K562 (cell line): ENCODE measurements around the gene PARD3B.

Source experiments
- AFF4 ChIP-seq: sonication (generic); formaldehyde crosslinking; IDR thresholded peaks from 2 replicates; pipeline ENCODE4 v1.8.0; 2023; ENCODE audit warnings: mild to moderate bottlenecking, missing genetic modification reagents
- CTCF ChIP-seq, 3 experiments: IDR thresholded peaks in 2 of 3; conservative IDR thresholded peaks in 1 of 3; 2 replicates each; pipeline ENCODE4 v1.5.1; 2011 to 2012; ENCODE audit warnings: low read length in 3 of 3, mild to moderate bottlenecking in 3 of 3, control low read depth in 2 of 3, improper control_type of control experiment in 1 of 3, inconsistent platforms in 1 of 3, low read depth in 1 of 3, mixed read lengths in 1 of 3, moderate library complexity in 1 of 3; ENCODE audit not compliant: insufficient read depth in 2 of 3
- DEAF1 ChIP-seq: fragments of 450-650 bp; formaldehyde crosslinking; IDR thresholded peaks from 2 replicates; pipeline ENCODE4 v1.4.0; 2020; ENCODE audit warnings: mild to moderate bottlenecking, moderate library complexity
- ETV1 ChIP-seq: fragments of 450-650 bp; conservative IDR thresholded peaks from 2 replicates; pipeline ENCODE4 v1.6.1; 2016; ENCODE audit warnings: missing genetic modification characterization, control low read depth, low read depth, missing compliant biosample characterization
- GMEB1 ChIP-seq: fragments of 250-450 bp; sonication (Bioruptor Pico); IDR thresholded peaks from 2 replicates; pipeline ENCODE4 v1.4.0; 2020; ENCODE audit warnings: mild to moderate bottlenecking
- KLF1 ChIP-seq: fragments of 450-650 bp; IDR thresholded peaks from 2 replicates; pipeline ENCODE4 v1.6.1; 2016; ENCODE audit warnings: missing genetic modification characterization, missing compliant biosample characterization
- MED1 ChIP-seq: sonication (generic); formaldehyde crosslinking; IDR thresholded peaks from 2 replicates; pipeline ENCODE4 v1.8.1; 2023; ENCODE audit warnings: missing genetic modification reagents, borderline replicate concordance
- NR0B1 ChIP-seq: fragments of 450-650 bp; IDR thresholded peaks from one replicate; pipeline ENCODE4 v1.6.1; 2018; ENCODE audit warnings: mild to moderate bottlenecking, moderate library complexity; ENCODE audit not compliant: partially characterized antibody
- ZNF217 ChIP-seq: sonication (generic); formaldehyde crosslinking; IDR thresholded peaks from 2 replicates; pipeline ENCODE4 v1.8.0; 2022; ENCODE audit warnings: mild to moderate bottlenecking, missing genetic modification reagents

- TF ChIP-seq DEAF1 (CRISPR knock-in tag) (no peak), MED1 (no peak), GMEB1 (CRISPR knock-in tag) (no peak), ZNF217 (CRISPR knock-in tag) (no peak), CTCF (IDR thresholded peaks at IDR 0.05 in 2 of 3, conservative IDR thresholded peaks at IDR 0.05 in 1 of 3; ENCODE audit: insufficient read depth in 2 of 3, low read depth in 1 of 3, low read length in 3 of 3) (no peak), KLF1 (tag) (no peak), ETV1 (no peak), AFF4 (no peak), NR0B1 (no peak)
Observed at GRCh38 chr2:205427112-205427511, 881.8 kb downstream of the PARD3B start.
